ENCODE results near the gene SLC15A3. TPM values are rescaled to one million over a fixed set of nuclear protein-coding genes. Genes with fewer than 3 reads are reported as not detected.
A peak's percentile ranks its signal among the peaks of the same experiment; 100 is the strongest.

SLC15A3 gene
- total and polyA plus RNA-seq, 8 donors: 2.0 to 25.3 (median 6.1) TPM

GRCh38 chr11:60972182-60973030, 20.4 kb upstream of the SLC15A3 start:
- FAIRE-seq: no peak
- WGBS, 2 donors: 82 to 84% methylated on average over 15 of the region's 15 CpGs
- intact Hi-C loops (cut with DNase I): no loop called here

GRCh38 chr11:60971520-60971919, 19.5 kb upstream of the SLC15A3 start, which contains the start of gene CD6:
CD6 (plus strand) TSS chr11:60971680; CDS start chr11:60971866, 186 bp downstream.
- ATAC-seq: no peak
- intact Hi-C loops (cut with DNase I): no loop called here
- DNase-seq: peak in 1 of 6 donors; percentile 40

More at GRCh38 chr11:60972182-60973030, 20.4 kb upstream of the SLC15A3 start:
- TF ChIP-seq, protein P1, sequence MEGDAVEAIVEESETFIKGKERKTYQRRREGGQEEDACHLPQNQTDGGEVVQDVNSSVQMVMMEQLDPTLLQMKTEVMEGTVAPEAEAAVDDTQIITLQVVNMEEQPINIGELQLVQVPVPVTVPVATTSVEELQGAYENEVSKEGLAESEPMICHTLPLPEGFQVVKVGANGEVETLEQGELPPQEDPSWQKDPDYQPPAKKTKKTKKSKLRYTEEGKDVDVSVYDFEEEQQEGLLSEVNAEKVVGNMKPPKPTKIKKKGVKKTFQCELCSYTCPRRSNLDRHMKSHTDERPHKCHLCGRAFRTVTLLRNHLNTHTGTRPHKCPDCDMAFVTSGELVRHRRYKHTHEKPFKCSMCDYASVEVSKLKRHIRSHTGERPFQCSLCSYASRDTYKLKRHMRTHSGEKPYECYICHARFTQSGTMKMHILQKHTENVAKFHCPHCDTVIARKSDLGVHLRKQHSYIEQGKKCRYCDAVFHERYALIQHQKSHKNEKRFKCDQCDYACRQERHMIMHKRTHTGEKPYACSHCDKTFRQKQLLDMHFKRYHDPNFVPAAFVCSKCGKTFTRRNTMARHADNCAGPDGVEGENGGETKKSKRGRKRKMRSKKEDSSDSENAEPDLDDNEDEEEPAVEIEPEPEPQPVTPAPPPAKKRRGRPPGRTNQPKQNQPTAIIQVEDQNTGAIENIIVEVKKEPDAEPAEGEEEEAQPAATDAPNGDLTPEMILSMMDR (IDR thresholded peaks at IDR 0.05): no peak
- Histone ChIP-seq H3K27ac (no peak overlapping the region), H3K4me1 (no peaks in the 10 kb centered on the region), H3K27me3 (no peaks in the 10 kb centered on the region), H3K4me3 (no peak overlapping the region), H3K36me3 (no peaks in the 10 kb centered on the region), H3K9me3 (no peaks in the 10 kb centered on the region)
- DNase-seq (peak in 1 of 6 donors; percentile 46), ATAC-seq (no peak)

GRCh38 chr11:60970890-60971289, 18.9 kb upstream of the SLC15A3 start:
- intact Hi-C loops (cut with DNase I): no loop called here

More at GRCh38 chr11:60971520-60971919, 19.5 kb upstream of the SLC15A3 start, which contains the start of gene CD6:
- no peak for FAIRE-seq
- H3K4me3 ChIP-seq: no peak within 1 kb of the TSS
- H3K36me3 ChIP-seq: no peaks in the 10 kb centered on the region
- TF ChIP-seq, protein P1 (IDR thresholded peaks at IDR 0.05): no peak
- no peaks in the 10 kb centered on the region for H3K4me1 ChIP-seq
- H3K27ac ChIP-seq: no peak within 1 kb of the TSS
- WGBS, 2 donors: 83 to 93% methylated on average over 16 of the region's 16 CpGs
- no peaks in the 10 kb centered on the region for H3K9me3 ChIP-seq
- H3K27me3 ChIP-seq: no peaks in the 10 kb centered on the region

DNA sequence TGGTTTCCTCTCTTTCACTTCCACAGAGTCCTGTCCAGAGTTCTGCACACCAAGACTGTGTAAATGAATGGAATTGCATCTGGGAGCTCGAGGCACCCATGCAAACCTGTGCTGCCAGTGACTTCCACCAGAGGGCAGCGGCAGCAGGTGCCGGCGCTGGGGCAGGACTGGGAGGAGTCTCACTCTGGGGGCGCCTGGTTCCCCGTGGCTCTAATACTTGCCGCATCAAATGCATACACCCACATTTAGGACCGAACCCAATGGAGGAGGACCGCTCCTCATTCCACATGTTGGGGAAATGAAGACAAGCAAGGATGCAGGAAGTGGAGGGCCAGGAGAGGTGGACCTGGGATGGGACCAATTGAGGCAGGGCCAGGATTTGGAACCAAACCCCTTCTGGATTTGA, 18.4 kb upstream of the SLC15A3 start:
- DNase-seq (peak; percentile 34 to 89 (median 68)), ATAC-seq (peak; percentile 71 to 94 (median 92)), FAIRE-seq (no peak)
- Histone ChIP-seq H3K9me3 (no peaks in the 10 kb centered on the region), H3K36me3 (no peaks in the 10 kb centered on the region), H3K27ac (no peak overlapping the region), H3K4me1 (no peaks in the 10 kb centered on the region), H3K4me3 (no peak overlapping the region), H3K27me3 (no peaks in the 10 kb centered on the region)
- WGBS, 2 donors: 12 to 13% methylated on average over 9 of the region's 9 CpGs
- TF ChIP-seq, protein P1 (IDR thresholded peaks at IDR 0.05): peak; percentile 64 to 91 (median 79)
- intact Hi-C loops (cut with DNase I): no loop called here

More at GRCh38 chr11:60970890-60971289, 18.9 kb upstream of the SLC15A3 start:
- no peak for FAIRE-seq
- no peaks in the 10 kb centered on the region for H3K36me3 ChIP-seq
- TF ChIP-seq, protein P1 (IDR thresholded peaks at IDR 0.05): no peak
- no peaks in the 10 kb centered on the region for H3K4me1 ChIP-seq
- 53 to 69% methylated on average over 5 of the region's 5 CpGs for WGBS, 2 donors
- peak in 1 of 6 donors; percentile 43 for DNase-seq
- H3K27me3 ChIP-seq: no peaks in the 10 kb centered on the region
- H3K9me3 ChIP-seq: no peaks in the 10 kb centered on the region
- no peak overlapping the region for H3K27ac ChIP-seq
- H3K4me3 ChIP-seq: no peak overlapping the region
- no peak for ATAC-seq

GRCh38 chr11:60968223-60968622, 16.2 kb upstream of the SLC15A3 start:
- ATAC-seq (no peak), DNase-seq (no peak), FAIRE-seq (no peak)
- TF ChIP-seq, protein P1 (IDR thresholded peaks at IDR 0.05): no peak
- 55 to 88% methylated on average over 1 of the region's 1 CpG for WGBS, 2 donors
- no peak overlapping the region for H3K27ac ChIP-seq
- no peaks in the 10 kb centered on the region for H3K4me1 ChIP-seq
- H3K9me3 ChIP-seq: no peaks in the 10 kb centered on the region
- H3K4me3 ChIP-seq: no peak overlapping the region
- intact Hi-C loops (cut with DNase I): no loop called here
- H3K36me3 ChIP-seq: no peaks in the 10 kb centered on the region
- no peaks in the 10 kb centered on the region for H3K27me3 ChIP-seq
